ENCODE measurements around the gene EIF3M. TPM values are rescaled to one million over a fixed set of nuclear protein-coding genes. Genes with fewer than 3 reads are reported as not detected.
A peak's percentile ranks its signal among the peaks of the same experiment; 100 is the strongest.

Gene EIF3M
- total RNA-seq, 2 donors from 2014 or later = 128 to 192 TPM

GRCh38 chr11:32555091-32555490 is 28.5 kb upstream of the EIF3M start:
- WGBS, 2 donors = 18 to 21% methylated on average over 4 of the region's 4 CpGs
- no peaks in the 10 kb centered on the region for H3K36me3 ChIP-seq (replicated peaks in 1 of 2; ENCODE audit: insufficient read depth in 1 of 2, low read depth in 2 of 2)
- no peaks in the 10 kb centered on the region for H3K4me1 ChIP-seq
- intact Hi-C loops (cut with DNase I) = no loop called here
- H3K27ac ChIP-seq = no peak overlapping the region
- TF ChIP-seq POLR2A (IDR thresholded peaks at IDR 0.05) = no peak
- no peaks in the 10 kb centered on the region for H3K27me3 ChIP-seq
- no peaks in the 10 kb centered on the region for H3K9me3 ChIP-seq
- DNase-seq (no peak), ATAC-seq (peak; percentile 50)
- H3K4me3 ChIP-seq = no peak overlapping the region

DNA sequence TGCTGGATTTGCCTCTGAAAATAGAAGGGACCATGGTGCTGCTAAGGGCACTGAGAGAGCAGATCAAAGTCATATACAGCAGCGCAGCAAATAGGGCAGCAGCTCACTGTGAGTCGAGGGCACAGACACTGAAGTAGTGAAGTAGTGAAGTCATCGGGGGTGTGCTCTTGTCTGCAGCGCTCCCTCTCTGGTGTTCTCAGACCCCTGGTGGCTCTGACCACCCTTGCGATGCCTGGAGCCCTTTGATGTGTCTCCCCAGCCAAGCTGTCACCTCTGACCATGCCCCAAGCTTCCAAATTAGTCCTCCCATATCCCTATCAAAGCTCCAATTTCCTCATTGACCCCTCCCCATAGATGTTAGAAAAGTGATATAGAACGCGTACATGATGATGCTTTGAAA is 27.7 kb upstream of the EIF3M start:
- no peaks in the 10 kb centered on the region for H3K36me3 ChIP-seq (replicated peaks in 1 of 2; ENCODE audit: insufficient read depth in 1 of 2, low read depth in 2 of 2)
- 77 to 90% methylated on average over 7 of the region's 7 CpGs for WGBS, 2 donors

GRCh38 chr11:32561835-32562234 is 21.8 kb upstream of the EIF3M start:
- 81 to 90% methylated on average over 11 of the region's 11 CpGs for WGBS, 2 donors
- TF ChIP-seq, protein P1, sequence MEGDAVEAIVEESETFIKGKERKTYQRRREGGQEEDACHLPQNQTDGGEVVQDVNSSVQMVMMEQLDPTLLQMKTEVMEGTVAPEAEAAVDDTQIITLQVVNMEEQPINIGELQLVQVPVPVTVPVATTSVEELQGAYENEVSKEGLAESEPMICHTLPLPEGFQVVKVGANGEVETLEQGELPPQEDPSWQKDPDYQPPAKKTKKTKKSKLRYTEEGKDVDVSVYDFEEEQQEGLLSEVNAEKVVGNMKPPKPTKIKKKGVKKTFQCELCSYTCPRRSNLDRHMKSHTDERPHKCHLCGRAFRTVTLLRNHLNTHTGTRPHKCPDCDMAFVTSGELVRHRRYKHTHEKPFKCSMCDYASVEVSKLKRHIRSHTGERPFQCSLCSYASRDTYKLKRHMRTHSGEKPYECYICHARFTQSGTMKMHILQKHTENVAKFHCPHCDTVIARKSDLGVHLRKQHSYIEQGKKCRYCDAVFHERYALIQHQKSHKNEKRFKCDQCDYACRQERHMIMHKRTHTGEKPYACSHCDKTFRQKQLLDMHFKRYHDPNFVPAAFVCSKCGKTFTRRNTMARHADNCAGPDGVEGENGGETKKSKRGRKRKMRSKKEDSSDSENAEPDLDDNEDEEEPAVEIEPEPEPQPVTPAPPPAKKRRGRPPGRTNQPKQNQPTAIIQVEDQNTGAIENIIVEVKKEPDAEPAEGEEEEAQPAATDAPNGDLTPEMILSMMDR (IDR thresholded peaks at IDR 0.05) = no peak
- Histone ChIP-seq H3K4me1 (no peaks in the 10 kb centered on the region), H3K9me3 (no peaks in the 10 kb centered on the region), H3K27me3 (no peaks in the 10 kb centered on the region), H3K27ac (no peak overlapping the region), H3K4me3 (no peak overlapping the region), H3K36me3 (replicated peaks in 1 of 2; ENCODE audit: insufficient read depth in 1 of 2, low read depth in 2 of 2) (no peaks in the 10 kb centered on the region)
- DNase-seq (no peak), ATAC-seq (no peak)
- intact Hi-C loops (cut with DNase I) = no loop called here

More for the DNA sequence above, 27.7 kb upstream of the EIF3M start:
- no peaks in the 10 kb centered on the region for H3K27me3 ChIP-seq
- intact Hi-C loops (cut with DNase I) = no loop called here
- H3K9me3 ChIP-seq = no peaks in the 10 kb centered on the region
- no peaks in the 10 kb centered on the region for H3K4me1 ChIP-seq
- DNase-seq (no peak), ATAC-seq (no peak)
- TF ChIP-seq POLR2A (IDR thresholded peaks at IDR 0.05) = no peak
- TF ChIP-seq, protein P1 (IDR thresholded peaks at IDR 0.05) = no peak
- no peak overlapping the region for H3K4me3 ChIP-seq
- no peak overlapping the region for H3K27ac ChIP-seq

DNA sequence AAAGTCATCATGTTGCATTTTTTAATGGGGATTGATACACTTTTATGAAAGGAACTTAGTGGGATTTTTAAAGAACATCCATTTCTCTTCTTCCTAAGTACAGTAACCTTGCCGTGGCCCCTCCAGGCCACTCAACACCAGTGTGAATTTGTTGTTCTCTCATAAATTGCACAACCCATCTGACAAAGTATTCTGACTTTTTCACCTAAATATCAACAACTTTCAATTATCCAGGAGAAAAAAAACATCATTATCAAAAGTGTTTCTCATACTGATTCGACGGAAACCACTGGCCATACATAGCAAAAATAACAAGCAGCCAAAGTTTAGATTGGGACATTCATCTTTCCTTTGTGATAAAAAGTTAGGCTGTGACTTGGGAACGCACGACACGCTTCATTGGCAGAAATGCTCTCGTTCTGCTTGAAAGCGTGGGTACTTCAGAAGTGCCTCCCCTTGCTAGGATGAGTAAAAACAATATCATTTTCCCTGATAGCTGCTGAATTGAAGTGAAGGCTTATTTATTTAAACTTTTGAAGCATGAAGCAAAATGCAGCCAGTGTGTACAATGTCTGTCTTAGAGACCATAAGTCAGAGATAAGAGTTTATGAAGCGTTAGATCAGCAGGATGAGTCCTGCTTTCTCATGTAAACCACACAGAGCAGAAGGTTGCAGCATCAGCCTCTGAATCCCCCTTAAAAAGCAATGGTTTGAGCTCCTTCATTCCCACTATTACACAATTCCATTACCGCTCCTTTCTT is 20.6 kb upstream of the EIF3M start:
- TF ChIP-seq, protein P1 (IDR thresholded peaks at IDR 0.05) = no peak
- TF ChIP-seq POLR2A (IDR thresholded peaks at IDR 0.05) = no peak
- intact Hi-C loops (cut with DNase I) = no loop called here
- no peaks in the 10 kb centered on the region for H3K36me3 ChIP-seq (replicated peaks in 1 of 2; ENCODE audit: insufficient read depth in 1 of 2, low read depth in 2 of 2)
- H3K27ac ChIP-seq = no peak overlapping the region
- no peak for ATAC-seq
- H3K27me3 ChIP-seq = no peaks in the 10 kb centered on the region
- H3K4me1 ChIP-seq = no peaks in the 10 kb centered on the region
- 69 to 76% methylated on average over 10 of the region's 10 CpGs for WGBS, 2 donors
- no peak for DNase-seq
- H3K9me3 ChIP-seq = no peaks in the 10 kb centered on the region
- no peak overlapping the region for H3K4me3 ChIP-seq

DNA sequence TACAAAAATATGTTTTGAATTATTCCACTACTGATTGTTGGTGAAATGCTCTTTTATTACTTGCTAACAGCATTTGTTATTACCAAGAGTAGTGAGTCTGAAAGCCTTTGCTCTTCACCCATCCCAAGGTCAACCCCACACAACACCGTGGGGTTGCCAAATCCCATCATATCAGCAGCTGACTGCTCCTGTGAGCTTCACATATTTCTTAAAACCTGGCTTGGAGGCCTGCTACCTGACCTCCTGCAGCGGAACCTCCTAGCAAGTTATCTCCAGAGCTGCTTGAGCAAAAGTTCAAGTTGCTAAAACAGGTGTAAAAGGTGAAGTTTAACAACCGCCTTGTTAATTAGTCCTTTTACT is 20.1 kb upstream of the EIF3M start:
- Histone ChIP-seq H3K27ac (no peak overlapping the region), H3K27me3 (no peaks in the 10 kb centered on the region), H3K4me3 (no peak overlapping the region), H3K36me3 (replicated peaks in 1 of 2; ENCODE audit: insufficient read depth in 1 of 2, low read depth in 2 of 2) (no peaks in the 10 kb centered on the region), H3K9me3 (no peaks in the 10 kb centered on the region), H3K4me1 (no peaks in the 10 kb centered on the region)
- ATAC-seq (no peak), DNase-seq (no peak)
- intact Hi-C loops (cut with DNase I) = no loop called here
- no peak for TF ChIP-seq POLR2A (IDR thresholded peaks at IDR 0.05)
- TF ChIP-seq, protein P1 (IDR thresholded peaks at IDR 0.05) = no peak
- WGBS, 2 donors = 37 to 50% methylated on average over 3 of the region's 3 CpGs
